ENCODE data around the gene ANKRD34C. TPM values are rescaled to one million over a fixed set of nuclear protein-coding genes. Genes with fewer than 3 reads are reported as not detected.

The ANKRD34C gene
- total RNA-seq (2014; rRNA removed; shearing (Covaris generic)), result not detected in 2 replicates

GRCh38 chr15:79282371-79283251 is at the start of gene ANKRD34C:
Gene ANKRD34C (plus strand): TSS chr15:79282722. CDS start chr15:79293285, 10,563 bp downstream.
- no peak for DNase-seq (ENCODE audit: low spot score)

DNA sequence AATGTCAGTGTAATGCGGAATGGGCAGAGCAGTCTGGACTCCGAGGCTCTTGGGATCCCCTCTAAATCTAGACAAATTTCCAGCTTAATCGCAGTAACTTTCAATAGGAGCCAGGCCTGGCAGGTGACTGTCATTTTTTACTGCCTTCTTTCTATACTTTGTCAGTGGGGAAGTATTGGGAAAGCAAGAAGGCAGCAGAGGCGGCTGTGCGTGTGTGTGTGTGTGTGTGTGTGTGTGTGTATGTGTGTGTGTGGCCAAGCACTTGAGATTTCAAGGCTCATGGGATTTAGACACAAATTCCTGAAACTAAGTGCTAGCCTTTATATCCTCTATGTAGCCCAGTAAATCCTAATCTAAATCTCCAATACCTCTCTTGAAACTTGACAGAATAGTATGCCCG is 49.3 kb upstream of the ANKRD34C start:
- DNase-seq (ENCODE audit: low spot score), result no peak

DNA sequence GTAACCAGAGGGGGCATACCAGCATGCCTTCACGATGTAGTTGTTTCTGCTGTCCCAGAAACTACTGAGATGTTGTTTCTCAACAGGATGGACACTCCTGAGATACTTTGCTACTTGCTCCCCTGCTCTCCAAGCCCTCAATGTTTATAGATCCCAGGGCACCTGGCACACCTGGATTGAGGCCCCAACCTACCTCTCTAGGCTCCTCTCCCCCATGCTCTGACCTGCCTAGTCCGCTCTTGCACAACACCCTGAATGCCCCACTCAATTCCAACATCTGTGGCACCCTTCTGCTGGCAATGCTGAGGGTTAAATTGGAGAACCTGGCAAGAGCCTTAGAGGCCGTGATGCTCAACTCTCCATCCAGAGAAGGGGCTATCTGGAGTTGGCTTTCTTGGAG is 42.5 kb upstream of the ANKRD34C start:
- no peak for DNase-seq (ENCODE audit: low spot score)

DNA sequence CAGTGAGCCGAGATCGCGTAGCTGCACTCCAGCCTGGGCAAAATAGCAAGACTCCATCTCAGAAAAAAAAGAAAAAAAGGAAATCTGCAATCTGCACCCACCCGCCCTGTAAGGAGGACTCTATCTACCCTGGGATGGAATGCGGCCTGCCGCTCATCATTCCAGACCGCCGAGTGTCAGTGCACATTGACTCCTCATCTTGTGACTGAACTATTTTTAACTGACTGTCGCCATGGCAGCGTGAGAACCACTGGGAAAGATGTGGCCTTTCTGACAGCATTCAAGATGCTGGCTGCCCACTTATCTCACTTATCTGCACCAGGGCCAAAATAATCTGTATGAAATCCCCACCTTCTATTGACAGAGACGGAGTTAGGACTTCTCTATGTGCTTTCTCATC is 38.8 kb upstream of the ANKRD34C start:
- DNase-seq (ENCODE audit: low spot score), result peak; percentile 64

- no peak for DNase-seq (ENCODE audit: low spot score)
Measured at GRCh38 chr15:79244876-79245275, 37.6 kb upstream of the ANKRD34C start.

GRCh38 chr15:79248183-79248582 is 34.3 kb upstream of the ANKRD34C start:
- DNase-seq (ENCODE audit: low spot score), result no peak

GRCh38 chr15:79257454-79257853 is 25.1 kb upstream of the ANKRD34C start:
- peak; percentile 29 for DNase-seq (ENCODE audit: low spot score)

DNA sequence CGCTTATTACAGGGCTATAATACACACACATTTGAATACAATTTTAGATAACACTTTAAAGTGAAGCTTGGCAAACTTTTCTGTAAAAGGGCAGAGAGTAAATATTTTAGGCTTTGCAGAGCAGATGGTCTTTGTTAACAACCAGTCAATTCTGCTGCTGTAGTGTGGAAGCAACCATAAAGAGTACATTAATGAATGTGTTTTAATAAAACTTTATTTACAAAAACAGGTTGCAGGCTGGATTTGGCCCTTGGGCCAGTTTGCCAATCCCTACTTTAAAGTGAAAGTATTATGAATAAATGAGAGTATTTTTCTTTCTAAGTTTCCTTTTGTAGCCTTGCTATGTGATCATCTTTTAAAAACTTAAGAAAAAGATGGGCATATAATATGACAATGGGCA is 20.7 kb upstream of the ANKRD34C start:
- no peak for DNase-seq (ENCODE audit: low spot score)

- no peak for DNase-seq (ENCODE audit: low spot score)
Measured at GRCh38 chr15:79265167-79265566, 17.4 kb upstream of the ANKRD34C start.

DNA sequence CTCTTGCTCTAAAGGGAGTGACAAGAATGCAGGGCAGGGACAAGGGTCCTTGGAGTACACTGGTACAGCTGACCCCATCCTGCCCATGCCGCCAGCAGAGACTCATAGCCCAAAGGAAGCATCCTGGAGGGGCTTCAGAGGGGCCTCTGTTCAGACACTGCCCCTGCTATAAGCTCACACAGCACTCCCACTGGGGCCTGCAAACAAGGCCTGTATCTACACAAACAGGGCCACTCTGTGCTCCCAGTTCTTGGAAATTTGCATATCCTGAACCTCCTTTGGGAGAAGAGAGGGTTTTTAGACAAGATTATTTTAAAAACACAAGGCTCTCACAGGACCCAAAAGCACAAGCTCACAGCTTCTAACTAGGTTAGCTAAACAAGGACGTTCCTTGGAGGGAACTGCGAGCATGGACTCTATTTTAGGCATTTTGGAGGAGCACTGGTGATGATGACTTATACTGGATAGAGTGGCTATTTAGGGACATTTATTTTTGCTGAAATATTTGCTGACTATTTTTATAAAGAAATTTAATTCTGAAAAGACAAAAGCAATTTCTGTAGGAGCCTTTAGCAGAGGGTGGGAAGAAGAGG is 16.4 kb upstream of the ANKRD34C start:
- no peak for DNase-seq (ENCODE audit: low spot score)

DNA sequence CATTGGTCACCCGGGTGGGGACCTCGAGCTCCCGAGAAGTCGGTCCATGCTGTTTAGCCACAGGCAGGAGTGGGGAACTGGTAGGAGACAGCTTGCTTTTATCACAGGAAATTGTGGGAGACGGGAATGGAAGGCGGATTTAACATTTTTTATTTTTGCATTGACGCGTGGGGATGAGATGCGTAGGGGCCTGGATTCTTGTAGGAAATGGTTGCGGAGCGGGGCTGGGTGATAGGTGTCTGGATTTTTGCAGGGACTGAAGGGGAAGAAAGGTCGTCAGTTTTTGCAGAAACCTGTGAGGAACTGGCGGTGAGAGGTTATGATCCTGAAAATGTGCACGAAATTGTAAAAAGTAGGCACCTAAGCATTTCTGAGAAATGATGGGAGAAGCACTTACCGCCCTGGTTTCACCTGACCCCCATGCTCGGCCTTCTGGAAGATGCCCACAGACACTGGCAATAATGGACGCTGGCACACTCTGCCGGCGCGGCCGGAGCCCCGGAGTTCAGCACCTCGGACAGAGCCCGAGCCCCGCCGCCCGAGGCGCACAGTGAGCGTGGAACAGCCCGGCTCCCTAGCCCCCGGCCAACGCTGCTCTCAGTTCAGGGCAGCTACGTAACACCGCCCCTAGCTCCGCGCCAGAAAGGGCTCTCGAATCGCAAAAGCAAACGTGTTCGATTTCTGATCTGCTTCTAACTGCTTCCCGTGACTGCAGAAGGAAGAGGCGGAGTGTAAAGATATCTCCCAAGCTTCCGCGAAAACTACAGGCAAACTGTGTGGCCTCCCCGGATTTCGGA is 928 bp downstream of the ANKRD34C start:
- DNase-seq (ENCODE audit: low spot score), result no peak

- peak; percentile 27 for DNase-seq (ENCODE audit: low spot score)
Measured at GRCh38 chr15:79290642-79291275, 8.2 kb downstream of the ANKRD34C start.

GRCh38 chr15:79292011-79292410 is 9.5 kb downstream of the ANKRD34C start:
- no peak for DNase-seq (ENCODE audit: low spot score)

GRCh38 chr15:79294075-79294474 is 11.6 kb downstream of the ANKRD34C start:
- no peak for DNase-seq (ENCODE audit: low spot score)

- DNase-seq (ENCODE audit: low spot score), result no peak
Measured at GRCh38 chr15:79296583-79296982, 14.1 kb downstream of the ANKRD34C start.

DNA sequence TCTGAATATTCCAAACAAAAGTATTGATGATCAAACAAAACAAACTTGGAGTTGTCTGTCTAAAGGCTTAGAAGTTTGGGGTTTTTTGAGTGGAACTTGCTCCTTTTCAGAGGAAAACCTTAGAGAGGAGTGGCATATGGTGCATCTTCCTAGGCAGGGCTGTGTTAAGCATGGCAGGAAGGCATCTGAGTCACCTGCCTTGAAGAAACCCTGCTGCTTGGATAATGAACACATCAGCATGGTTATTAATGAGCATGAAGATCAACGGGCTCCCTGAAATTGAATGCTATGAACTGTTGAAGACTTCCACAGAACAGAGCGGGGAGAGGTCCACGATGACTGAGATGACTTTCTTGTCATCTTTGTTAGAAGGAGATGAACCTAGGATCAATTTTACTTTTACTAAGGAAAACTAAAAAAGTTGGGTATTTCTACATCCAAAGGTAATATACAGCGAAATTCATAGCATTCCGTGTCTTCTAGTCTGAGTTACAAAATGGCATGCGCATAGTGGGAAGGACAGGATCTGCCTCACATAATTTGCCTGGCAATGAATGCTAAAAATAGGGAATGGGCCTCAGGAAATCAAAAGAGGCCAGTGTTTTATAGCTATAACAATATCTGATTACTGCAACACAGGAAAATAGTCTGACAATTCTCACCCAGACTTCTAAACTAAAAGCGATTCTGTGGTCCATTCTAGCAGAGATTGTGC is 16.8 kb downstream of the ANKRD34C start:
- DNase-seq (ENCODE audit: low spot score), result no peak

DNA sequence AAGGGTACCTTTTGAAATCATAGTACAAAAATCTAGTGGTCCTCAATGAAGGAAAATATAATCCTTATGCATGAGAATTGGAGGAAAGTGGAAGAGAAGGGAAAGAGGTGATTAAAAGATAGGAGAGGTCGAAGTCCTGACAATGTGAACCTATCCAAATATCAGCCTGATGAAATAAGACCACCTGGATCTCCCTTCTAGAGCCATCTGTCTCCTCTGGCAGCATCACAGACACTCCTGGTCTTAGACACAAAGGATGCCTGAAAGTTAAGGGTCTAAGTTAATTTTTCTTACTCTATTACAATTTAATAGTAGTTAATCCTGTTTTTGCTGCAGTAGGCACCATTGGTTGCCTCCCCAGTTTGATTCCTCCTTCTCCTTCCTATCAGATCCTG is 17.3 kb downstream of the ANKRD34C start:
- DNase-seq (ENCODE audit: low spot score), result no peak

DNA sequence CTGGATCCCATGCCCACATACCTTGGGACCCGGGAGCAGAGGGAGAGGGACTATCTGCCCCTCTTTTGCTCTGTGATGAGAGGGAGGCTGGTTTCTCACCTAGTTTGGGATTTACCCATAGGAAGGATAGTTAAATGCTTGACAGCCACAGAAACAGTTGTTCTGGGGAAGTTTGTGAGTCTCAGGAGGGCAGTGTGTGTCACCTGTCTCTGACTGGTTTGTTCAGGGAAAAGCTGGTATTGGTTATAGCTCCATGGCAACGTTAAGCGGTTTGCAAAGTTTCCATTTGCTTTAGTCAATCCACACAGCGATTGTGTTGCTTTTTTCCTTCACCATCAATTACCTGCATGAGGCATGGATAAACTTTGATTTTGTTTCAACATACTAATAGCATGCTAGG is 24.7 kb downstream of the ANKRD34C start:
- no peak for DNase-seq (ENCODE audit: low spot score)

- no peak for DNase-seq (ENCODE audit: low spot score)
Measured at GRCh38 chr15:79308874-79309273, 26.4 kb downstream of the ANKRD34C start.

DNA sequence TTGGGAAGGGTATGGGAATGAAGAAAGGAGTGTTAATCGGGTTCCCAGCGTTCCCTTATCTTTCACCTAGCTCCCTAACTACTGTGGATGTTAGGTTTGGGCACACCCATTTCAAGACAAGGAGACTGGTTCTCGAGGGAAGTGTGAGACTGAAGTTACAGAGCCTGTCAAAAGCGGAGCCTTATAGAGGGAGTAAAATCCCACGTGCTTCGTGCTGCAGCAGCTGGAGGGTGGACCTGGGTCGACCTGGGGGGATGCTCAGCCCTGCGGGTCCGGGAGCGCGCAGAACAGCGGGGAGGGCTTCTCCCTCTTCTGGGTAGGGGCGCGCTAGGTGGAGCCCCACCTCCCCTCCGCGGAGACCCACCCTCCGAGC is 28.1 kb downstream of the ANKRD34C start:
- peak; percentile 11 for DNase-seq (ENCODE audit: low spot score)
